Transverse colon (tissue), 4 donors: ENCODE data around the gene ARFGAP1. TPM values are rescaled to one million over a fixed set of nuclear protein-coding genes. Genes with fewer than 3 reads are reported as not detected.

ENCODE experiments used
- DNase-seq: peaks from one replicate; pipeline ENCODE4 v3.0.0-alpha.2; 2019
- H3K27ac ChIP-seq, 4 donors: fragments of 200-600 bp; sonication (generic); 2 replicates each; pipeline ENCODE4 v1.5.1; 2016 to 2018; ENCODE audit warnings: inconsistent platforms in 4 of 4
- H3K27me3 ChIP-seq: fragments of 200-600 bp; sonication (generic); 2 replicates; pipeline ENCODE4 v1.5.1; 2017; ENCODE audit warnings: inconsistent platforms
- H3K36me3 ChIP-seq, 4 donors: fragments of 200-600 bp; sonication (generic); 2 replicates each; pipeline ENCODE4 v1.5.1; 2017 to 2019; ENCODE audit warnings: inconsistent platforms in 4 of 4
- H3K4me1 ChIP-seq, 4 donors: fragments of 200-600 bp; sonication (generic); 2 replicates each; pipeline ENCODE4 v1.5.1; 2017 to 2020; ENCODE audit warnings: inconsistent platforms in 4 of 4
- H3K4me3 ChIP-seq, 4 donors: fragments of 200-600 bp; sonication (generic); 1 replicate in 1 of 4; 2 replicates in 3 of 4; pipeline versions ENCODE4 v1.5.1 to v1.6.1; 2017 to 2019; ENCODE audit warnings: inconsistent platforms in 4 of 4
- H3K9me3 ChIP-seq, 2 donors: fragments of 200-600 bp; sonication (generic); 2 replicates each; pipeline ENCODE4 v1.5.1; 2017 to 2019; ENCODE audit warnings: inconsistent platforms in 2 of 2
- EP300 ChIP-seq: sonication (generic); formaldehyde crosslinking; IDR thresholded peaks from one replicate; pipeline ENCODE4 v1.6.1; 2017; ENCODE audit warnings: antibody characterized with exemption, low read depth
- POLR2A ChIP-seq: fragments of 450-650 bp; IDR thresholded peaks from one replicate; pipeline ENCODE4 v1.6.1; 2016; ENCODE audit warnings: antibody characterized with exemption, mild to moderate bottlenecking, moderate library complexity
- POLR2AphosphoS5 ChIP-seq, 3 donors: sonication (generic); formaldehyde crosslinking; IDR thresholded peaks; one replicate each; pipeline ENCODE4 v1.6.1; 2016; ENCODE audit warnings: antibody characterized with exemption in 3 of 3
- WGBS, 2 donors: methylation state at CpG; one replicate each; pipeline ENCODE4 v1.1.5; 2018; ENCODE audit warnings: low coverage in 1 of 2; 5-methylcytosine and 5-hydroxymethylcytosine counted together
- in situ Hi-C, 4 donors: fragments of 200-750 bp; cut with MboI; loops; one replicate each; pipeline versions ENCODE4 v1.15.0 to v1.15.1; 2017; ENCODE audit warnings: low sequenced_read_pairs in 3 of 4, low pct_ligation_motif_present in 1 of 4, low pct_unique_long_range_greater_than_20kb in 1 of 4
- intact Hi-C: fragments of 100-400 bp; cut with DNase I; formaldehyde crosslinking; loops from one replicate; pipeline ENCODE4 v1.15.1; 2023; ENCODE audit warnings: low total_unique reads
- total RNA-seq, 4 donors: library from RNA; depleted of rRNA; stranded (reverse); fragments of >200 nt; gene quantifications; one replicate each; pipeline ENCODE4 v1.1.0, GENCODE V29; 2016
- TF ChIP-seq, protein P1 (sequence below), 5 experiments: fragments of 200-600 bp in 3 of 5; fragments of 450-650 bp in 2 of 5; sonication (generic) in 3 of 5; IDR thresholded peaks; 1 replicate in 2 of 5; 2 replicates in 3 of 5; pipeline ENCODE4 v1.5.1; 2016 to 2017; ENCODE audit warnings: antibody characterized with exemption in 5 of 5, inconsistent platforms in 3 of 5, mild to moderate bottlenecking in 2 of 5, moderate library complexity in 1 of 5

ARFGAP1 gene
- total RNA-seq, 4 donors from 2014 or later: 43.8 to 200 (median 74.8) TPM

DNA sequence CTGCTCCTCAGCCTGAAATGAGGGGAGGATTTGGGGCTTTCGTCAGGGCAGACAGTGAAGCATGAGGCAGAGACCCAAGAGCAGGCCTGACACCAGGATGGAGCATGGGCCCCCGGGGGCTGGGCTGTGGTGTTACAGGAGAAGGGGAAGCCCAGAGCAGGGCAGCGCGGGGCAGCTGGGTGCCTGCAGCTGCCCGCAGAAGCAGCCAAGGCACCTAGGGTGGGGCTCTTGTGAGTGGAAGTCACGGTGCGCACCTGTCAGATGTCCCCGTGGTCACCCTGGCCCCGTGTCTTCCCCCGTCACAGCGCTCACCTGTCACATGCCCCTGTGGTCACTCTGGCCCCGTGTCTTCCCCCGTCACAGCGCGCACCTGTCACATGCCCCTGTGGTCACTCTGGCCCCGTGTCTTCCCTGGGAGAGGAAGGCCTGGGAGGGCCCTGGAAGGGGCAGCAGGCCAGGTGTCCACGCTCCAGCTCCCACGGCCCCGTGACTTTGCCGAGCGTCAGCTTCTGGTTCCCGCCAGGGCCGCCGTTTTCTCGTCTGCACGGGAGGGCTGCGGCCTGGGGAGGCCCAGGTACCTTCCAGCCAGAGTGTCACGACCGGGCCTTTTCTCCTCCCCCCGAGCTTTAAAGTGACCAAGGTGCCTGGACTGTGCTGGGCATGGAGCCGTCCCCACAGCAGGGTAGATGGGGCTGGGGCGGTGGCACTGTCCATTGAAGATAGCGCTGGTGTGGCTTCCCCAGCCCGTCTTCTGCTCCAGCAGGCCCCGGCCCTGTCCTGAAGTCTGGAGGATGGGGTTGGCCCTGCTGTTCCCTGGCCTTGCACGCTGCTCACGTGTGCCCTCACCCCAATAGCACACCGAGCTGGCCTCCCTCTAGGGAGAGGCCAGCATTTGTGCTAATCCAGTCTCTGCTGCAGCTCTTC lies 9.4 kb downstream of the ARFGAP1 start:
- H3K27ac ChIP-seq: no peak overlapping the region
- H3K36me3 ChIP-seq: peaks cover 0 to 26% (median 13%) of the 10 kb centered on the region in 4 donors
- TF ChIP-seq EP300: no peak
- TF ChIP-seq POLR2A: no peak
- TF ChIP-seq, protein P1, sequence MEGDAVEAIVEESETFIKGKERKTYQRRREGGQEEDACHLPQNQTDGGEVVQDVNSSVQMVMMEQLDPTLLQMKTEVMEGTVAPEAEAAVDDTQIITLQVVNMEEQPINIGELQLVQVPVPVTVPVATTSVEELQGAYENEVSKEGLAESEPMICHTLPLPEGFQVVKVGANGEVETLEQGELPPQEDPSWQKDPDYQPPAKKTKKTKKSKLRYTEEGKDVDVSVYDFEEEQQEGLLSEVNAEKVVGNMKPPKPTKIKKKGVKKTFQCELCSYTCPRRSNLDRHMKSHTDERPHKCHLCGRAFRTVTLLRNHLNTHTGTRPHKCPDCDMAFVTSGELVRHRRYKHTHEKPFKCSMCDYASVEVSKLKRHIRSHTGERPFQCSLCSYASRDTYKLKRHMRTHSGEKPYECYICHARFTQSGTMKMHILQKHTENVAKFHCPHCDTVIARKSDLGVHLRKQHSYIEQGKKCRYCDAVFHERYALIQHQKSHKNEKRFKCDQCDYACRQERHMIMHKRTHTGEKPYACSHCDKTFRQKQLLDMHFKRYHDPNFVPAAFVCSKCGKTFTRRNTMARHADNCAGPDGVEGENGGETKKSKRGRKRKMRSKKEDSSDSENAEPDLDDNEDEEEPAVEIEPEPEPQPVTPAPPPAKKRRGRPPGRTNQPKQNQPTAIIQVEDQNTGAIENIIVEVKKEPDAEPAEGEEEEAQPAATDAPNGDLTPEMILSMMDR (IDR thresholded peaks at IDR 0.05): no peak
- TF ChIP-seq POLR2AphosphoS5 (IDR thresholded peaks at IDR 0.05): no peak
- no peaks in the 10 kb centered on the region for H3K9me3 ChIP-seq
- H3K4me1 ChIP-seq: no peaks in the 10 kb centered on the region
- in situ Hi-C loops (no loop called here), intact Hi-C loops (no loop called here)
- H3K4me3 ChIP-seq: no peak overlapping the region
- 89% methylated on average over 36 of the region's 38 CpGs; no CpG with 5 or more reads in 1 of the 2 donors for WGBS, 2 donors
- DNase-seq: no peak
- H3K27me3 ChIP-seq: no peaks in the 10 kb centered on the region

DNA sequence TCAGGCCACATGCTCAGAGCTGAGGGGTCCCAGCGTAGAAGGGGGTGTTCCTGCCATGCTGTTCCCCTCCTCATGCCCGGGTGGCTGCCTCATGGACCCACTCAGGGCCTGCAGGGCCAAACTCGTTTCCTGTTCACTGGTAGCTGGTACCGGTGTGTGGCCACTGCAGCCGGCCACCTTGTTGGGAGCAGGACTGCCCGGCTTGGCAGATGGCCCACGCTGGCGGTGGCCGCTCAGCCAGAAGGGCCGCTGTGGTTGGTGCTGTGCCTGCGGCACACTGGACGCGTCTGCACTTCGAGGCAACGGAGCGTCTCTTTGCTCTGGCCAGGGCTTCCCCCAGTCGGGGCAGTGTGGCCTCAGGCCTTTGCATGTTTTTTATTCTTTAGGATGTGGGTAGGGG lies 10.3 kb downstream of the ARFGAP1 start:
- intact Hi-C loops (no loop called here), in situ Hi-C loops (no loop called here)
- Histone ChIP-seq H3K27ac (no peak overlapping the region), H3K36me3 (peaks cover 0 to 26% (median 10%) of the 10 kb centered on the region in 4 donors), H3K4me1 (no peaks in the 10 kb centered on the region), H3K9me3 (no peaks in the 10 kb centered on the region), H3K4me3 (no peak overlapping the region), H3K27me3 (no peaks in the 10 kb centered on the region)
- TF ChIP-seq POLR2A (no peak), POLR2AphosphoS5 (IDR thresholded peaks at IDR 0.05) (no peak), EP300 (no peak)
- TF ChIP-seq, protein P1 (IDR thresholded peaks at IDR 0.05): no peak
- WGBS, 2 donors: 82% methylated on average over 17 of the region's 17 CpGs; no CpG with 5 or more reads in 1 of the 2 donors
- no peak for DNase-seq

DNA sequence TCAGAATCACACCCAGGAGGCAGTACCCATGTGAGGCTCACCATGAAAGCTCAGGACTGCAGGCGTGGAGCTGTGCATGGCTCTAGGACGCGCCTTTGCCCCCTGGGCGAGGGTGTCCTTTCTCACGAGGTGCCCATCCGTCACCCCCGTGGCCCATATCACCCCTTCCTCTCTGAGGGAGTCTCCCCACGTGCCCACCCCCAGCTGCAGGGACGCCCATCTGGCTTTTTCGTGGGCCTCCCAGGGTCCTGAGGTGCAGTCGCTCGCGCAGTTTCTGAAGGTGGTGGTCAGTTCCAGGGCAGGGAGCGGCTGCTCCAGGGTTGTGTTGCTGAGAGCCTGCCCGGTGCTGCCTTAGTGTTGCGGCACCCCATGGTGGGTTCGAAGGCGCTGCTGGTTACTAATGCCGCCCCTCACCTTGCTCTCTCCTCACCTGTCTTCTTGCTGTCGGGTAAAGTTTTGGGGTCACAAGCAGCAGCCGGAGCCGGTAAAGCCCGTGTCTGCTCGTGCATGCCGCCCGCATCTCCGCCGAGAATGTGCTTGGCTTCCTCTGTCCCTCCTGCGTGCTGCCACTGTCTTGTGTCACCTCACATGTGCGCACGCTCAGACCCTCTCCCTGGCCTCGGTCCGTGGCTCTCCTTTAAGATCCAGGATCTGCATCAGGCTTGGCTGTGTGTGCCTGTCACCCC lies 10.9 kb downstream of the ARFGAP1 start:
- H3K9me3 ChIP-seq: no peaks in the 10 kb centered on the region
- no peak overlapping the region for H3K4me3 ChIP-seq
- H3K27ac ChIP-seq: no peak overlapping the region
- intact Hi-C loops (no loop called here), in situ Hi-C loops (no loop called here)
- WGBS, 2 donors: 93% methylated on average over 33 of the region's 33 CpGs; no CpG with 5 or more reads in 1 of the 2 donors
- H3K27me3 ChIP-seq: no peaks in the 10 kb centered on the region
- H3K36me3 ChIP-seq: peaks cover 0 to 26% (median 10%) of the 10 kb centered on the region in 4 donors
- no peaks in the 10 kb centered on the region for H3K4me1 ChIP-seq
- no peak for DNase-seq
- TF ChIP-seq, protein P1 (IDR thresholded peaks at IDR 0.05): no peak
- TF ChIP-seq POLR2A (no peak), EP300 (no peak), POLR2AphosphoS5 (IDR thresholded peaks at IDR 0.05) (no peak)

DNA sequence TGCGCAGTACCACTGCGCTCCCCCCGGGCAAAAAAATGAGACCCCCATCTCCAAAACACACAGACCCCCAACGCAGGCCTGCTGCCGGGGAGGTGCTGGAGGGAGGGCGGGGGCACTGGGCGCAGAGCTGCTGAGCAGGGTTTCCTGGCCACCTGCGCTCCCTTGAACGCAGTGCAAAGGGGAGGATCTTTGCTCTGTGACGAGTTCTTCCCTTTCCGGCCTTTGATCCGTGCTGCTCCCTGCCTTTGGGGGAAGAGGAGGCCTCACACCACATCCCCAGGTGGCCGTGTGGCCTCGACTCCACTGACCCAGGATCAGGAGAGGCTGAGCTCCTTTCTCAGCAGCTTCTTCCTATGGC lies 11.4 kb downstream of the ARFGAP1 start:
- no peaks in the 10 kb centered on the region for H3K4me1 ChIP-seq
- no peak overlapping the region for H3K4me3 ChIP-seq
- DNase-seq: no peak
- intact Hi-C loops (no loop called here), in situ Hi-C loops (no loop called here)
- no peak overlapping the region for H3K27ac ChIP-seq
- TF ChIP-seq, protein P1 (IDR thresholded peaks at IDR 0.05): no peak
- no peak for TF ChIP-seq POLR2A
- TF ChIP-seq POLR2AphosphoS5 (IDR thresholded peaks at IDR 0.05): no peak
- no peak for TF ChIP-seq EP300
- H3K27me3 ChIP-seq: no peaks in the 10 kb centered on the region
- 70% methylated on average over 14 of the region's 14 CpGs; no CpG with 5 or more reads in 1 of the 2 donors for WGBS, 2 donors
- peaks cover 0 to 20% (median 9%) of the 10 kb centered on the region in 4 donors for H3K36me3 ChIP-seq
- H3K9me3 ChIP-seq: no peaks in the 10 kb centered on the region
